GM12878 (cell line): ENCODE results near the gene GGTLC2. TPM values are rescaled to one million over a fixed set of nuclear protein-coding genes. Genes with fewer than 3 reads are reported as not detected.

Source experiments
- ATAC-seq: fragments of 200-7000 bp; cut with Tn5 transposase; 3 replicates; pipeline ENCODE4 v1.9.1; 2020; ENCODE audit warnings: mild to moderate bottlenecking, moderate library complexity
- BruUV-seq: library from RNA; stranded (reverse); fragments of 400-500 nt; replicated peaks from 2 replicates; lab custom pipeline; 2021; lab: Mats Ljungman, UMichigan
- CTCF ChIA-PET: fragments of 300-600 bp; sonication (Branson Sonifier 250); formaldehyde crosslinking; extraction: SDS; loops from one replicate; lab custom pipeline; 2021; ENCODE audit warnings: inconsistent platforms; lab: Yijun Ruan, JAX
- POLR2A ChIA-PET: fragments of 350-600 bp; formaldehyde crosslinking; extraction: SDS; loops from one replicate; lab custom pipeline; 2021; ENCODE audit warnings: inconsistent platforms; lab: Charles Lee
- RAD21 ChIA-PET: fragments of 300-600 bp; sonication (Branson Sonifier 250); formaldehyde crosslinking; loops from one replicate; lab custom pipeline; 2023; ENCODE audit warnings: antibody characterized with exemption; ENCODE audit not compliant: unreplicated experiment; lab: Charles Lee
- SMC1A ChIA-PET: fragments of 300-600 bp; sonication (Branson Sonifier 250); formaldehyde crosslinking; loops from one replicate; lab custom pipeline; 2023; ENCODE audit not compliant: unreplicated experiment, uncharacterized antibody; lab: Charles Lee
- DNase-seq: peaks from one replicate; pipeline ENCODE4 v3.0.0-alpha.2; 2011; ENCODE audit warnings: low read depth, low spot score
- FAIRE-seq: peaks from 3 replicates; lab custom pipeline; 2011; peaks lifted over from hg19 to GRCh38; lab: Jason Lieb, UNC
- H2AFZ ChIP-seq: 2 replicates; pipeline ENCODE4 v1.6.0; 2011; ENCODE audit warnings: low read depth, low read length, control low read depth; ENCODE audit not compliant: control insufficient read depth
- H3K27ac ChIP-seq: 2 replicates; pipeline ENCODE4 v1.5.1; 2011; ENCODE audit warnings: control low read depth; ENCODE audit not compliant: control insufficient read depth, insufficient read depth
- H3K27me3 ChIP-seq, 2 experiments: replicated peaks in 1 of 2; 2 replicates each; pipeline versions ENCODE4 v1.6.0 to v1.6.1; 2011; ENCODE audit warnings: low read length in 1 of 2; ENCODE audit not compliant: control insufficient read depth in 2 of 2, insufficient read depth in 2 of 2
- H3K36me3 ChIP-seq, 2 experiments: 2 replicates each; pipeline ENCODE4 v1.5.1; 2011; ENCODE audit warnings: low read length in 1 of 2; ENCODE audit not compliant: control insufficient read depth in 2 of 2, insufficient read depth in 2 of 2
- H3K4me1 ChIP-seq: 2 replicates; pipeline ENCODE4 v1.6.1; 2011; ENCODE audit warnings: mild to moderate bottlenecking, low read length, moderate library complexity, mixed read lengths; ENCODE audit not compliant: control insufficient read depth, insufficient read depth
- H3K4me2 ChIP-seq: 2 replicates; pipeline ENCODE4 v1.6.0; 2011; ENCODE audit warnings: control low read depth; ENCODE audit not compliant: control insufficient read depth, insufficient read depth
- H3K4me3 ChIP-seq: fragments of 200-600 bp; sonication (generic); 2 replicates; pipeline ENCODE4 v1.5.1; 2016
- H3K79me2 ChIP-seq: 2 replicates; pipeline ENCODE4 v1.6.0; 2011; ENCODE audit warnings: low read length; ENCODE audit not compliant: control insufficient read depth, insufficient read depth
- H3K9ac ChIP-seq: 2 replicates; pipeline ENCODE4 v1.8.0; 2011; ENCODE audit warnings: low read length, control low read depth, mixed read lengths; ENCODE audit not compliant: control insufficient read depth, insufficient read depth
- H3K9me3 ChIP-seq: replicated peaks from 3 replicates; pipeline ENCODE4 v1.5.1; 2011; ENCODE audit warnings: mild to moderate bottlenecking, low read length; ENCODE audit not compliant: control insufficient read depth, insufficient read depth
- H4K20me1 ChIP-seq: 2 replicates; pipeline ENCODE4 v1.6.0; 2011; ENCODE audit not compliant: control insufficient read depth, insufficient read depth
- BACH1 ChIP-seq: fragments of 450-650 bp; IDR thresholded peaks from 2 replicates; pipeline ENCODE4 v1.6.1; 2017; ENCODE audit warnings: mild to moderate bottlenecking, borderline replicate concordance
- BHLHE40 ChIP-seq, 2 experiments: fragments of 450-650 bp in 1 of 2; IDR thresholded peaks; 2 replicates each; pipeline ENCODE4 v1.6.1; 2011 to 2017; ENCODE audit warnings: low read depth in 2 of 2, borderline replicate concordance in 1 of 2, improper control_type of control experiment in 1 of 2, low read length in 1 of 2, mild to moderate bottlenecking in 1 of 2
- BMI1 ChIP-seq: fragments of 450-650 bp; IDR thresholded peaks from 2 replicates; pipeline ENCODE4 v1.6.1; 2016; ENCODE audit warnings: mild to moderate bottlenecking, moderate library complexity, borderline replicate concordance
- CTCF ChIP-seq, 3 experiments: IDR thresholded peaks in 2 of 3; conservative IDR thresholded peaks in 1 of 3; 2 replicates each; pipeline ENCODE4 v1.5.1; 2011; ENCODE audit warnings: low read depth in 3 of 3, low read length in 3 of 3, mild to moderate bottlenecking in 3 of 3, control low read depth in 2 of 3, moderate library complexity in 2 of 3, inconsistent platforms in 1 of 3, mixed read lengths in 1 of 3; ENCODE audit not compliant: control insufficient read depth in 2 of 3, insufficient read depth in 1 of 3; ENCODE audit errors: extremely low read depth in 1 of 3
- KLF5 ChIP-seq: fragments of 450-650 bp; IDR thresholded peaks from 2 replicates; pipeline ENCODE4 v1.6.1; 2014; ENCODE audit warnings: mild to moderate bottlenecking; ENCODE audit not compliant: partially characterized antibody
- MEF2A ChIP-seq: IDR thresholded peaks from 2 replicates; pipeline ENCODE4 v1.6.1; 2011; ENCODE audit warnings: low read depth, mild to moderate bottlenecking, low read length, moderate library complexity; ENCODE audit not compliant: insufficient read depth
- POLR2A ChIP-seq: IDR thresholded peaks from 2 replicates; pipeline ENCODE4 v1.6.1; 2011; ENCODE audit warnings: low read depth, mild to moderate bottlenecking, low read length
- POU2F2 ChIP-seq: IDR thresholded peaks from 3 replicates; pipeline ENCODE4 v1.6.1; 2011; ENCODE audit warnings: low read depth, mild to moderate bottlenecking, low read length, borderline replicate concordance
- PRDM15 ChIP-seq: fragments of 450-650 bp; formaldehyde crosslinking; IDR thresholded peaks from 2 replicates; pipeline ENCODE4 v1.4.0; 2020; ENCODE audit warnings: mild to moderate bottlenecking, moderate library complexity
- RAD21 ChIP-seq: IDR thresholded peaks from 2 replicates; pipeline ENCODE4 v1.6.1; 2011; ENCODE audit warnings: mild to moderate bottlenecking, low read depth, low read length, moderate library complexity; ENCODE audit not compliant: insufficient read depth
- TAF1 ChIP-seq: IDR thresholded peaks from 2 replicates; pipeline ENCODE4 v1.6.1; 2011; ENCODE audit warnings: mild to moderate bottlenecking, low read depth, low read length, borderline replicate concordance
- TCF7 ChIP-seq: IDR thresholded peaks from 2 replicates; pipeline ENCODE4 v1.6.1; 2014; ENCODE audit warnings: antibody characterized with exemption, borderline replicate concordance
- USF1 ChIP-seq: IDR thresholded peaks from 2 replicates; pipeline ENCODE4 v1.6.1; 2011; ENCODE audit warnings: borderline replicate concordance, low read depth, mild to moderate bottlenecking, moderate library complexity, mixed read lengths, low read length; ENCODE audit not compliant: insufficient read depth; ENCODE audit errors: extremely low read length
- YY1 ChIP-seq: IDR thresholded peaks from 2 replicates; pipeline ENCODE4 v1.6.1; 2011; ENCODE audit warnings: low read depth, mild to moderate bottlenecking, low read length
- ZZZ3 ChIP-seq: IDR thresholded peaks from 2 replicates; pipeline ENCODE4 v1.6.1; 2011; ENCODE audit warnings: low read depth; ENCODE audit not compliant: control insufficient read depth, insufficient read length
- WGBS: methylation state at CpG from one replicate; pipeline ENCODE4 v1.1.6; 2016; ENCODE audit warnings: low lambda C conversion rate; ENCODE audit not compliant: insufficient replicate concordance, insufficient coverage; ENCODE audit errors: missing lambda C conversion rate; 5-methylcytosine and 5-hydroxymethylcytosine counted together
- in situ Hi-C: fragments of 300-500 bp; cut with MboI; formaldehyde crosslinking; loops from 9 replicates; pipeline ENCODE4 v1.14.3; 2018; ENCODE audit warnings: mixed read lengths
- intact Hi-C: fragments of 100-400 bp; cut with micrococcal nuclease; formaldehyde crosslinking; loops from one replicate; pipeline ENCODE4 v1.14.2; 2022; ENCODE audit not compliant: unreplicated experiment
- polyA plus RNA-seq, 11 experiments: library from polyadenylated mRNA; depleted of rRNA in 4 of 11; unstranded in 6 of 11; stranded (reverse) in 5 of 11; fragments of >200 nt; fragmentation: Nextera tagmentation in 4 of 11; fragmentation: Illumina TruSeq in 1 of 11; extraction: Ambion mirVana in 4 of 11; extraction: Trizol in 1 of 11; gene quantifications; 1 replicate in 1 of 11; 2 replicates in 10 of 11; pipeline versions ENCODE4 v1.2.1 to v1.2.3, GENCODE V29; 2011 to 2016; ENCODE audit warnings: inconsistent platforms in 2 of 11, missing spikeins in 2 of 11, low read depth in 1 of 11
- total RNA-seq, 4 experiments: library from RNA; depleted of rRNA in 3 of 4; stranded (reverse); fragments of >200 nt in 3 of 4; fragmentation: Illumina TruSeq in 1 of 4; extraction: Trizol in 1 of 4; gene quantifications; 2 replicates each; pipeline versions ENCODE4 v1.2.1 to v1.2.3, GENCODE V29; 2013 to 2021

Gene GGTLC2
- total and polyA plus RNA-seq, 10 of the 15 experiments (the other 5 are each of a cell fraction or from before 2014, with no cell fraction given): not detected

- POLR2A ChIA-PET: no interaction called here
- no peak for TF ChIP-seq POU2F2
- TF ChIP-seq TAF1: no peak
- TF ChIP-seq ZZZ3: no peak
- no peak for TF ChIP-seq USF1
- no peak for TF ChIP-seq POLR2A
- TF ChIP-seq RAD21: peak; percentile 72
- TF ChIP-seq BMI1: no peak
- no peak for TF ChIP-seq MEF2A
- 0 out of 2 replicates have a peak, but pooled peaks have one; percentile 29 for TF ChIP-seq YY1
- TF ChIP-seq PRDM15 (CRISPR knock-in tag): no peak
- TF ChIP-seq BHLHE40 (IDR thresholded peaks at IDR 0.05; ENCODE audit: borderline replicate concordance in 1 of 2, low read depth in 2 of 2, low read length in 1 of 2): peak in 1 of 2 experiments; percentile 40; a peak in 1 of 4 replicates
- no peak for TF ChIP-seq BACH1
- no peak for TF ChIP-seq KLF5
- TF ChIP-seq TCF7: no peak
- TF ChIP-seq CTCF (IDR thresholded peaks at IDR 0.05 in 2 of 3, conservative IDR thresholded peaks at IDR 0.05 in 1 of 3; ENCODE audit: control insufficient read depth in 2 of 3, extremely low read depth in 1 of 3, insufficient read depth in 1 of 3, low read depth in 3 of 3, low read length in 3 of 3): peak; percentile 44 to 67 (median 63)
These were observed 22.1 kb downstream of the GGTLC2 start for GRCh38 chr22:22666307-22667091.

More at GRCh38 chr22:22666307-22667091, 22.1 kb downstream of the GGTLC2 start:
- Histone ChIP-seq H3K27me3 (no peaks in the 10 kb centered on the region), H2AFZ (no peak overlapping the region), H3K4me2 (no peak overlapping the region), H3K4me3 (no peak overlapping the region), H3K9ac (no peak overlapping the region), H3K36me3 (no peaks in the 10 kb centered on the region), H3K79me2 (no peaks in the 10 kb centered on the region), H3K27ac (no peak overlapping the region), H3K4me1 (peaks cover 5% of the 10 kb centered on the region; the same call in 1 of the 2 replicates), H3K9me3 (no peaks in the 10 kb centered on the region), H4K20me1 (no peaks in the 10 kb centered on the region)
- ATAC-seq: peak; percentile 81
- 36% methylated on average over 7 of the region's 7 CpGs for WGBS
- FAIRE-seq: no peak
- ChIA-PET RAD21 (interaction anchor here (0.6 to 3.4 kb wide), 12 partner anchors 12 to 87 kb away, joined by 3 to 23 read pairs (median 5); no protein-coding TSS in a partner anchor), SMC1A (interaction anchor here (0.8 to 3.4 kb wide), 11 partner anchors 9 to 80 kb away, joined by 3 to 23 read pairs (median 5); no protein-coding TSS in a partner anchor), CTCF (interaction anchor here (0.6 to 3.7 kb wide), 26 partner anchors 10 to 1549 kb away, joined by 3 to 46 read pairs (median 4); no protein-coding TSS in a partner anchor)
- in situ Hi-C loops: no loop called here
- BruUV-seq: no TSS peak
- no peak for DNase-seq
- intact Hi-C loops: no loop called here
